NCI-H1417 (cell line): ENCODE results near the gene PHACTR4.
"Not testable (repeated sequence)": the region's sequence is repeated elsewhere in the genome, so short reads cannot be mapped to it uniquely, and the experiment has no call there.

ENCODE experiments used
- DNase-seq, 3 experiments: peaks; one replicate each; lab custom pipeline; 2025; lab: John Stamatoyannopoulos, UW

The PHACTR4 gene

DNA sequence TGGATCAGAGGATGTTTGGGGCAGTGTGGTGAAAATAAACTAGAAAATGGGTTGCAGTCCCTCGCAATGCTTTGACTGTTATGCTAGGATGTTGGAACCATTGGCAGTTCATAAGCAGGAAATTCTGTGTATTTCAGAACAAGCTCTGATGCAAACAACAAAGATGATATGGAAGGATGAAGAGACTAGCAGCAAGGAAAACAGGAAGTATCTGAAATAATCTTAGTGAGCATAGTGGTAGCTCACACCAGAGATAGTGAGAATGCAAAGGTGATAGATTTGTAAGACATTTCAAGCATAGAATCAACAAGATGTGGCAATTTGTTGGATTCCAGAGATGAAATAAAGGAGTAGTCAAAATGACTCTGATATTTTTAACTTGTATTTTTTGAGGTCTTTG, 125.2 kb downstream of the PHACTR4 start:
- no peak for DNase-seq

DNA sequence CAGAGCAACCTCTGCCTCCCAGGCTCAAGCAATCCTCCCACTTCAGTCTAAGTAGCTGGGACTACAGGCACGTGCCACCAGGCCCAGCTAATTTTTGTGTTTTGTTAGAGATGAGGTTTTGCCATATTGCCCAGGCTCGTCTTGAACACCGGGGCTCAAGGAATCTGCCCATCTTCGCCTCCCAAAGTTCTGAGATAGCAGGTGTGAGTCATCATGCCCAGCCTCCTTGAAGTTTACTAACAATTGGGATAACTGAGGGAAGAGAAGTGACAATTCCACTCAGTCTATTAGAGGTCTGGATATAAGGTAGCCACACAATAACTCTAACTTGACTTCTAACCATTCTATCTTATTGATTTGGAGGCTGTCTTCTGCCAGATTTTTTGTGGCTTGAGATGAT, 130.0 kb downstream of the PHACTR4 start:
- no peak for DNase-seq

GRCh38 chr1:28501925-28502324, 132.4 kb downstream of the PHACTR4 start:
- DNase-seq, result no peak

DNA sequence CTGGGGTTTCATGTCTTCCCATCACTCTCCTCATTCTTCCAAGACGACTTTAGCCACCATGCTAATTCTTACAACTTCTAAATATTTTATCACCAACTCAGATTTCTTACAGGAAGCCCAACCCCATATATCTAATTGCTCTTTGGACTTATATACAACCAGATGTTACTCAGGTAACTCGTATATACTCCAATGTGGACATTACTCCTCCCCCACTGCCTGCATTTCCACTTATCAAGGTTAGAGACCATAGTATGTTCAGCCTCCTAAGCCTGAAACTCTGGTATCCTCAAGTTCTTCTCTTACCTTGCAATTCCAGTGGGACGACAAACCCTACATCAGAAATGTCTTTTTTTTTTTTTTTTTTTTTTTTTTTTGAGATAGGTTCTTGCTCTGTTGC, 133.6 kb downstream of the PHACTR4 start:
- no peak for DNase-seq

- DNase-seq, result peak; percentile 95 to 99 (median 98)
Observed at GRCh38 chr1:28505406-28506187, 136.1 kb downstream of the PHACTR4 start, which contains the start of gene RCC1. Gene RCC1 (plus strand): TSS chr1:28506043. CDS start chr1:28529867, 23,824 bp downstream.

- no peak for DNase-seq
Observed at GRCh38 chr1:28506907-28507246, 137.3 kb downstream of the PHACTR4 start.

DNA sequence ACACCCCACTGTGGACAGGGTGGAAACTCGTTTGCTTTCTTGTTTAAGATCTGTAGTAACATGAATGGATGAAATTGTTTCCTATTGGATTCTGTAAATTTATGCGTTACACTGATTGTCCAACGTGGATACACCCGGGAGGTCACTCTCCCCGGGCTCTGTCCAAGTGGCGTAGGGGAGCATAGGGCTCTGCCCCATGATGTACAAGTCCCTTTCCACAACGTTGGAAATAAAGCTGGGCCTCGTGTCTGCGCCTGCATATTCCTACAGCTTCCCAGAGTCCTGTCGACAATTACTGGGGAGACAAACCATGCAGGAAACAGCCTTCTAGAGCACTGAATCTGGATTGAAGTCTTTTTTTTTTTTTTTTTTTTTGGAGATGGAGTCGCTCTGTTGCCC, 137.7 kb downstream of the PHACTR4 start:
- DNase-seq, result no peak

DNA sequence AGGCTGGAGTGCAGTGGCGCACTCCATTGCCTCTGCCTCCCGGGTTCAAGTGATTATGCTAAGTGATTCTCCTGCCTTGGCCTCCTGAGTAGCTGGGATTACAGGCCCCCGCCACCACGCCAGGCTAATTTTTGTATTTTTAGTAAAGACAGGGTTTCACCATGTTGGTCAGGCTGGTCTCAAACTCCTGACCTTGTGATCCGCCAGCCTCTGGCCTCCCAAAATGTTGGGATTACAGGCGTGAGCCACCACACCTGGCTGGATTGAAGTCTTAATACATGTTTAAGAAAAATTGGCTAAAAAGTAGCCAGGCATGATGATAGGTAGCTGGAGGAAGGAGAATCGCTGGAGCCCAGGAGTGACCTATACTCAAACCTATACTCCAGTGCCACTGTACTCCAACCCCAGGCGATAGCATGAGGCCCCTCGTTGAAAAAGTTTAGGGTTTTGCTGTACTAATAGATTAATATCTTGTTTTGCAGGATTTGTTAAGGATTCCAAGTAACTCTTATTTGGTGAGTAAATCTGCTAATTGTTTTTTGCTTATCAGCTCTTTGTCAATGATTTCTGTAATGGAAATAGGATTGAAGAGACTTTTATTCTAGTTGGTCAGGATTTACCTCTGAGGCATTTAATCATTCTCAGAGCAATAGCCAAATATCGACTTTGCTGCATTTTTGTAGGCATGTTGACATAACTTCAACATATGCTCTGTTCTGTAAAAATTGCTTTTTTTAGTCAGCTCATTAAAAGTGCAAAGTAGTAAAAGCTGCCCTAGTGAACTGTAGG, 138.3 kb downstream of the PHACTR4 start:
- no peak for DNase-seq

DNA sequence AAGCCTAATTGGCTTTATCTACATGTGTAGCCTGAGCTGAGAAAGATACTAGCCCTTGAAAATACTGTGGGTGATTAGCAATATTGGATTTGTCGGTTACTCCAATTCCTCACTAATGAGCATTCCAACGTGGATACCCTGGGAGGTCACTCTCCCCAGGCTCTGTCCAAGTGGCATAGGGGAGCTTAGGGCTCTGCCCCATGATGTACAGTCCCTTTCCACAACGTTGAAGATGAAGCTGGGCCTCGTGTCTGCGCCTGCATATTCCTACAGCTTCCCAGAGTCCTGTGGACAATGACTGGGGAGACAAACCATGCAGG, 138.9 kb downstream of the PHACTR4 start:
- DNase-seq, result no peak

DNA sequence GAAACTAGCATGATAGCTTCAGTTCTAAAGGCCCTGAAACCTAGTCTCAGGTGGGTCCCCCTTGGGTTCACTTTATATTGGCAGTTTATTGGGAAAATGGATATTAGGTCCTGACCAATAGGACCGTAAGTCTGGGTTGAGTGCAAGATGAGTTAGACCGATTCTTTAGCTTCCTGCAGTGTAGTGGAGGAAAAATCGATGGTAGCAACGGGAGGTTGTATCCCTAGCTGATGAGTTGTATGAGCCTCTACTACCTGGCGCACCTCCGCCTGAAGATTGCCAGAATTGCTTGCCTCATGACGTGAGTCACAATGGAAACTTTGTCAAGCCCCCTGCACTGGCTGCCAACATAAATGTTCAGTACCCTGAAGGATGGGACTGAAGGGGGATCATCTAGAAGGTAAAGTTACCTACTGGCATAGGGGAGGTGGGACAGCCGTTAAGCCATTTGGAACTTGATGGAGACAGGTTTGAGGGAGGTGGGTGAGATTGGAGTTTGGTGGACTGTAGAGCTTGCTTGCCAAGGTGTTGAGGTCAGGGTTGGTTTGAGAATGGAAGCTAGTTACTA, 140.2 kb downstream of the PHACTR4 start:
- DNase-seq, result no peak

GRCh38 chr1:28510273-28510969, 140.9 kb downstream of the PHACTR4 start:
- DNase-seq, result no peak

- DNase-seq, result no peak
Observed at GRCh38 chr1:28510970-28511440, 141.5 kb downstream of the PHACTR4 start.

DNA sequence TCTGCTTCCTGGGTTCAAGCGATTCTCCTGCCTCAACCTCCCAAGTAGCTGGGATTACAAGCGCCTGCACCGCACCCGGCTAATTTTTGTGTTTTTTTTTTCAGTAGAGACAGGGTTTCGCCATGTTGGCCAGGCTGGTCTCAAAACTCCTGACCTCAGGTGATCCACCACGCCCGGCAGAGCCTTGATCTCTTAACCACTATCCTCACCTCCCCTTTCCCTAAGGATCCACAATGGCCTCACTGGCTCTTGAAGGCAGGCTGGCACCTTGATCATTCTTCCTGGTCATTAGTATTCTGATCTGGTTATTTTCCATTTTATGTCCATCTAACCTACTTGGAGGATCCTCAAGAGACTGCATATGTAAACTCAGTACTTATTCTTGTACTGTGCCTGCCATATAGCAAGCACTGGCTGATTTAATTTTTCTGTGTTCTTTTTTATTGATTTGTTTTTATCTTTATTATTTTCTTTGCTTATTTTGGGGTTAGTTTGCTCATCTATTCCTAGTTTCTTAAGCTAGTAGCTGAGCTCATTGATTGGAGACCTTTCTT, 142.6 kb downstream of the PHACTR4 start:
- no peak for DNase-seq

GRCh38 chr1:28514445-28514933, 144.9 kb downstream of the PHACTR4 start:
- DNase-seq, result not testable (repeated sequence)

GRCh38 chr1:28516518-28516956, 147.0 kb downstream of the PHACTR4 start:
- DNase-seq, result no peak

GRCh38 chr1:28517649-28517999, 148.1 kb downstream of the PHACTR4 start:
- DNase-seq, result no peak

GRCh38 chr1:28518000-28518744, 148.6 kb downstream of the PHACTR4 start:
- DNase-seq, result peak; percentile 88 to 96 (median 94)

GRCh38 chr1:28518745-28519341, 149.3 kb downstream of the PHACTR4 start:
- DNase-seq, result no peak

DNA sequence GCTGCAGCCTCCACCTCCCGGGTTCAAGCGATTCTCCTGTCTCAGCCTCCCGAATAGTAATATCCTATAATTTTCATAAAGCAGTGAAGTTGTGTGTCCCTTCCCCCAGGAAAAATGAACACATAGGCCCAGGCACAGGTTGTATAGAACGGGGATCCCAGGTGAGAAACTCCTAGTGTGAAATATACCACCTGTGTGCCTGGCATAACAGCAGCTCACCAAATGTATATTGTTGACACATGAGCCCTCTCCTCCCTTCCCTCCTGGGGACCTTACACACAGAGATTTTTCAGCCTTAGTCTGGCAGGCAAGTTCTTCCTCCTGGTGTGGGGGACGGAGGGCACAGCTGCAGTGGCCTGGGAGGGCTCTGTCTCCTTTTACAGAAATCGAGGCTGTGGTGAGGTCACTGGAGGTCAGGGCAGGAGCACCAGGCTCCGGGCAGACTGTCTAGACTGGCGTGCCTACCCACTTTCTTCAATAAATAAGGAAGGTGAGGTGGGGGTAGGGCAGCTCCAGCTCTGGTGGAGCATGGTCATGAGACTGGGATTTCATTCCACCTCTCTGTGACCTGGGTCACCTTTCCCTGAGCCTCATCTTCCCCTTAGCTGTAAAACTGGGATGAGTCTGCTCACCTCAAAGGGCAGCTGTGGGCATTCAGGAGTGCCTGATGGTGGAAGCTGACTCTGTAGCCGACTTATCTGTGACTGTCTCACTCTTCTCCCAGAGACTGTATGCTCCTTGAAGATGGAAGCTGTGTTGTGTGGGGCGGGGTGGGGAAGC, 150.6 kb downstream of the PHACTR4 start:
- no peak for DNase-seq

GRCh38 chr1:28520796-28521195, 151.3 kb downstream of the PHACTR4 start:
- not testable (repeated sequence) for DNase-seq
